SU-DHL-6 (cell line): ENCODE data around the gene ST6GALNAC3.

ENCODE experiments used
- H2AFZ ChIP-seq: fragments of 200-600 bp; sonication (generic); 2 replicates; pipeline ENCODE4 v1.6.1; 2014; ENCODE audit warnings: low read depth, mild to moderate bottlenecking, moderate library complexity, mixed read lengths, antibody characterized with exemption, low read length; ENCODE audit not compliant: severe bottlenecking
- H3F3A ChIP-seq: fragments of 200-600 bp; shearing (Covaris generic); 2 replicates; pipeline ENCODE4 v1.6.0; 2016; ENCODE audit warnings: antibody characterized with exemption, mild to moderate bottlenecking; ENCODE audit not compliant: insufficient read depth
- H3K27ac ChIP-seq: fragments of 200-600 bp; sonication (generic); 2 replicates; pipeline ENCODE4 v1.5.1; 2016; ENCODE audit warnings: low read depth, mild to moderate bottlenecking, low read length, moderate library complexity, mixed read lengths
- H3K27me3 ChIP-seq: fragments of 200-600 bp; sonication (generic), shearing (Covaris generic); 2 replicates; pipeline ENCODE4 v1.6.0; 2014; ENCODE audit warnings: mild to moderate bottlenecking, low read length
- H3K36me3 ChIP-seq: fragments of 200-600 bp; sonication (generic); 2 replicates; pipeline ENCODE4 v1.6.1; 2014; ENCODE audit warnings: mild to moderate bottlenecking, low read length, mixed read lengths
- H3K4me2 ChIP-seq: fragments of 300-600, 200-600 bp; shearing (Covaris generic), sonication (generic); 2 replicates; pipeline ENCODE4 v1.6.0; 2014; ENCODE audit warnings: low read length, low read depth, mild to moderate bottlenecking; ENCODE audit not compliant: poor library complexity, severe bottlenecking
- H3K4me3 ChIP-seq: fragments of 200-600 bp; sonication (generic); 2 replicates; pipeline ENCODE4 v1.5.1; 2014; ENCODE audit warnings: antibody characterized with exemption, low read length, mild to moderate bottlenecking, mixed read lengths; ENCODE audit not compliant: insufficient read depth, poor library complexity, severe bottlenecking
- H3K79me2 ChIP-seq: fragments of 200-600 bp; sonication (generic); 2 replicates; pipeline ENCODE4 v1.6.1; 2014; ENCODE audit warnings: mild to moderate bottlenecking, low read length, moderate library complexity; ENCODE audit not compliant: insufficient read depth
- H3K9ac ChIP-seq: fragments of 200-600 bp; sonication (generic); 2 replicates; pipeline ENCODE4 v1.7.0; 2014; ENCODE audit warnings: mild to moderate bottlenecking, low read length
- H3K9me2 ChIP-seq: fragments of 200-600 bp; sonication (generic); replicated peaks from 2 replicates; pipeline ENCODE4 v1.6.1; 2014; ENCODE audit warnings: low read length; ENCODE audit not compliant: insufficient read depth
- H3K9me3 ChIP-seq: fragments of 200-600 bp; sonication (generic); 2 replicates; pipeline ENCODE4 v1.6.1; 2014; ENCODE audit warnings: low read length, mixed read lengths; ENCODE audit not compliant: insufficient read depth
- H4K20me1 ChIP-seq: fragments of 200-600 bp; sonication (generic); 2 replicates; pipeline ENCODE4 v1.6.1; 2014; ENCODE audit warnings: low read depth, mild to moderate bottlenecking, antibody characterized with exemption, low read length, moderate library complexity, mixed read lengths
- CTCF ChIP-seq: fragments of 200-600 bp; sonication (generic); IDR thresholded peaks from one replicate; pipeline ENCODE4 v1.5.1; 2017; ENCODE audit warnings: antibody characterized with exemption, mild to moderate bottlenecking, low read length, moderate library complexity; ENCODE audit not compliant: insufficient read depth, poor library complexity, severe bottlenecking
- EZH2phosphoT487 ChIP-seq: fragments of 200-600 bp; sonication (generic), shearing (Covaris generic); conservative IDR thresholded peaks from 2 replicates; pipeline ENCODE4 v1.6.1; 2018; ENCODE audit warnings: mild to moderate bottlenecking, antibody characterized with exemption, low read length, moderate library complexity, mixed read lengths

ST6GALNAC3 gene

GRCh38 chr1:76135835-76136234 lies 61.3 kb downstream of the ST6GALNAC3 start:
- H3K9ac ChIP-seq: no peak overlapping the region
- no peaks in the 10 kb centered on the region for H3K36me3 ChIP-seq
- TF ChIP-seq CTCF: no peak
- no peak for TF ChIP-seq EZH2phosphoT487
- H3K4me3 ChIP-seq: no peak overlapping the region
- no peak overlapping the region for H2AFZ ChIP-seq
- no peaks in the 10 kb centered on the region for H3K9me2 ChIP-seq
- H3K79me2 ChIP-seq: no peaks in the 10 kb centered on the region
- no peaks in the 10 kb centered on the region for H3K9me3 ChIP-seq
- H4K20me1 ChIP-seq: no peaks in the 10 kb centered on the region
- H3K4me2 ChIP-seq: no peak overlapping the region
- H3K27me3 ChIP-seq: no peaks in the 10 kb centered on the region
- H3K27ac ChIP-seq: no peak overlapping the region
- no peaks in the 10 kb centered on the region for H3F3A ChIP-seq

- no peak overlapping the region for H3K27ac ChIP-seq
- no peaks in the 10 kb centered on the region for H3K27me3 ChIP-seq
- no peaks in the 10 kb centered on the region for H3K36me3 ChIP-seq
- no peak for TF ChIP-seq EZH2phosphoT487
- TF ChIP-seq CTCF: no peak
- H3F3A ChIP-seq: no peaks in the 10 kb centered on the region
- H3K9ac ChIP-seq: no peak overlapping the region
- H3K4me3 ChIP-seq: no peak overlapping the region
- H4K20me1 ChIP-seq: no peaks in the 10 kb centered on the region
- no peaks in the 10 kb centered on the region for H3K79me2 ChIP-seq
- H3K9me3 ChIP-seq: no peaks in the 10 kb centered on the region
- no peak overlapping the region for H2AFZ ChIP-seq
- H3K9me2 ChIP-seq: no peaks in the 10 kb centered on the region
- H3K4me2 ChIP-seq: no peak overlapping the region
Observed at GRCh38 chr1:76136894-76137293, 62.3 kb downstream of the ST6GALNAC3 start.

DNA sequence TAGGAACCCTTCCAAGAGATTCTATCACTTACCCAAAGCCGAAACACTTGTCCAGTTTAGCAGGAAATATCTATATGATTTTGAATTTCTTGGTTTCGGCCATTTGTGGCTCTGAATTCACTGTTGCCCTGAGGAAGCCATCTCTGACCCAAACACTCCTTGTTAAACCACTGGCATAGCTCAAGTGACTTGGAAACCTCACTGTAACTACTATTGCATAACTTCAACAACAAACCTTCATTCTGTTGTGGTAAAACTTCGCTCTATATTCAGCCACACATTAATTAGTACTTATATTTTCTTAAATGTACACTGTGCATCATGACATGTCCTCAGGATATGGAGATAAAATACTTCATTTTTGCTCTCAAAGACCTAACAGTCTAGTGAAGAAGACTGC lies 63.2 kb downstream of the ST6GALNAC3 start:
- H4K20me1 ChIP-seq: no peaks in the 10 kb centered on the region
- no peaks in the 10 kb centered on the region for H3K9me3 ChIP-seq
- H3K27me3 ChIP-seq: no peaks in the 10 kb centered on the region
- TF ChIP-seq EZH2phosphoT487: no peak
- TF ChIP-seq CTCF: no peak
- no peaks in the 10 kb centered on the region for H3F3A ChIP-seq
- no peak overlapping the region for H3K9ac ChIP-seq
- H3K79me2 ChIP-seq: no peaks in the 10 kb centered on the region
- H2AFZ ChIP-seq: no peak overlapping the region
- H3K36me3 ChIP-seq: no peaks in the 10 kb centered on the region
- no peak overlapping the region for H3K4me2 ChIP-seq
- no peaks in the 10 kb centered on the region for H3K9me2 ChIP-seq
- no peak overlapping the region for H3K4me3 ChIP-seq
- no peak overlapping the region for H3K27ac ChIP-seq

DNA sequence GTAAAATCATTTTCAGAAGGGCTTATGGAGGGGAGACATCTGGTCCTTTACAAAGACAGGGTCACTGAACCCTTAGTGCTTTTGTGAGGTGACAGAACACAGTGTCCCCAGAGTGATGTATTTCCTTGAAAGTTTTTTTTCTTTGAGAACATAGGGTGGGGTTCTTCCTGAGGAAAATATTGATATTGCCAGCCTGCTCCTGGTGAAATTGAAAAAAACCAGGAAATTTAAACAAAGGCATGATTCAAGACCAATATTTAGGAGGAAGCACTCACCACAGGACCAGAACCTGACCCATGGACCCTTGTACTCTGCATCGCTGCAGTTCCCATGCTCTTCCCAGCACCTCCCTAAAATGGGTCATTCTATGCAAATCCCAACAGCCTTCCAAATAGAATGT lies 63.7 kb downstream of the ST6GALNAC3 start:
- H4K20me1 ChIP-seq: no peaks in the 10 kb centered on the region
- H3K27me3 ChIP-seq: no peaks in the 10 kb centered on the region
- H3K9me2 ChIP-seq: no peaks in the 10 kb centered on the region
- H3K4me3 ChIP-seq: no peak overlapping the region
- H3K27ac ChIP-seq: no peak overlapping the region
- no peaks in the 10 kb centered on the region for H3K9me3 ChIP-seq
- H3K36me3 ChIP-seq: no peaks in the 10 kb centered on the region
- TF ChIP-seq EZH2phosphoT487: no peak
- no peak for TF ChIP-seq CTCF
- no peak overlapping the region for H2AFZ ChIP-seq
- H3K79me2 ChIP-seq: no peaks in the 10 kb centered on the region
- H3F3A ChIP-seq: no peaks in the 10 kb centered on the region
- no peak overlapping the region for H3K9ac ChIP-seq
- H3K4me2 ChIP-seq: no peak overlapping the region
